ENCODE data around the gene SNRPB.

SNRPB gene

DNA sequence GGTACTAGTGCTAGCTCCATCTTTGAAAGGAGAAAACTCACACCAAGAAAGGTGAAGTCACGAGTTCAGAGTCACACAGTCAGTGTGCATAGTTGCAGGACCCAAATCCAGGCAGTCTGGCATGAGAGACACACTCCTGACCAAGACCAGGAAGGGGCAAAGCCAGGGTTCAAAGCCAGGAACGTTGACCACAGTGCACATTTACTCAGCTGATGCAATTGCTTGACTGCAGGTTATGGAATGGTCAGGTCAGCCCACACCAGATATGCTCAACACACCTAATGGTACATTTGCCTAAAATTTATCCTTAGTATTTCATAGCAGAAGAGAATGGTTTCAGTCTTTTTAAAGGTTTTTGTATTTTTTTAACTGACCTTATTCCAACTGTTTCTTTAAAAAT, 52.2 kb downstream of the SNRPB start:
- no peak for DNase-seq

GRCh38 chr20:2417213-2417541, 53.4 kb downstream of the SNRPB start:
- DNase-seq: no peak

- no peak for DNase-seq
These were observed 53.9 kb downstream of the SNRPB start for GRCh38 chr20:2416541-2417212.
